ENCODE measurements around the gene HNRNPAB. TPM values are rescaled to one million over a fixed set of nuclear protein-coding genes. Genes with fewer than 3 reads are reported as not detected.
"Not testable (repeated sequence)": the region's sequence is repeated elsewhere in the genome, so short reads cannot be mapped to it uniquely, and the experiment has no call there.

The HNRNPAB gene
- total RNA-seq, 1 donor from 2014 or later, result 45.5 TPM

GRCh38 chr5:178196986-178197385 lies 7.3 kb upstream of the HNRNPAB start:
- DNase-seq, result no peak

- DNase-seq, result not testable (repeated sequence)
Observed at GRCh38 chr5:178198151-178198550, 6.2 kb upstream of the HNRNPAB start.

- no peak for DNase-seq
Observed at GRCh38 chr5:178198706-178199105, 5.6 kb upstream of the HNRNPAB start.

GRCh38 chr5:178199581-178200434 lies 4.5 kb upstream of the HNRNPAB start:
- DNase-seq, result no peak

- no peak for DNase-seq
Observed at GRCh38 chr5:178201221-178201926, 3.0 kb upstream of the HNRNPAB start.

- DNase-seq, result no peak
Observed at GRCh38 chr5:178201927-178202235, 2.5 kb upstream of the HNRNPAB start.

- DNase-seq, result no peak
Observed at GRCh38 chr5:178202541-178202940, 1.8 kb upstream of the HNRNPAB start.

- no peak for DNase-seq
Observed at GRCh38 chr5:178203670-178204181, 607 bp upstream of the HNRNPAB start.

GRCh38 chr5:178204935-178205748 lies 809 bp downstream of the HNRNPAB start:
- peak; percentile 32 for DNase-seq

- DNase-seq, result no peak
Observed at GRCh38 chr5:178205749-178206047, 1.4 kb downstream of the HNRNPAB start.

GRCh38 chr5:178206166-178207101 lies 2.1 kb downstream of the HNRNPAB start:
- no peak for DNase-seq

- no peak for DNase-seq
Observed at GRCh38 chr5:178207183-178207916, 3.0 kb downstream of the HNRNPAB start.

- no peak for DNase-seq
Observed at GRCh38 chr5:178207917-178208280, 3.6 kb downstream of the HNRNPAB start.

GRCh38 chr5:178208540-178209227 lies 4.4 kb downstream of the HNRNPAB start:
- no peak for DNase-seq

- no peak for DNase-seq
Observed at GRCh38 chr5:178209334-178210072, 5.2 kb downstream of the HNRNPAB start.

- DNase-seq, result no peak
Observed at GRCh38 chr5:178210073-178210535, 5.8 kb downstream of the HNRNPAB start.

GRCh38 chr5:178210686-178211085 lies 6.4 kb downstream of the HNRNPAB start:
- DNase-seq, result no peak

- DNase-seq, result no peak
Observed at GRCh38 chr5:178211095-178212048, 7.0 kb downstream of the HNRNPAB start.
